HCT116 (cell line): Measurements from ENCODE around the gene PLA2G7.

Source experiments
- CEBPB ChIP-seq: IDR thresholded peaks from 2 replicates; pipeline ENCODE4 v1.6.1; 2012; ENCODE audit warnings: low read depth
- CTCF ChIP-seq, 3 experiments: fragments of 200-600 bp in 1 of 3; sonication (generic) in 1 of 3; IDR thresholded peaks in 2 of 3; conservative IDR thresholded peaks in 1 of 3; 2 replicates each; pipeline ENCODE4 v1.5.1; 2012 to 2017; ENCODE audit warnings: low read depth in 2 of 3, low read length in 2 of 3, antibody characterized with exemption in 1 of 3, borderline replicate concordance in 1 of 3, control low read depth in 1 of 3, mild to moderate bottlenecking in 1 of 3, mixed read lengths in 1 of 3, mixed run types in 1 of 3, moderate library complexity in 1 of 3; ENCODE audit not compliant: insufficient read depth in 1 of 3
- EZH2 ChIP-seq: fragments of 200-600 bp; sonication (generic); IDR thresholded peaks from 2 replicates; pipeline ENCODE4 v1.6.1; 2017; ENCODE audit warnings: antibody characterized with exemption, mixed run types
- POLR2A ChIP-seq: IDR thresholded peaks from 2 replicates; pipeline ENCODE4 v1.7.0; 2011; ENCODE audit warnings: borderline replicate concordance; ENCODE audit not compliant: insufficient read depth, insufficient read length; ENCODE audit errors: extremely low read depth
- TCF7L2 ChIP-seq: IDR thresholded peaks from 2 replicates; pipeline ENCODE4 v1.7.0; 2011; ENCODE audit warnings: borderline replicate concordance, inconsistent platforms; ENCODE audit not compliant: insufficient read depth, insufficient read length; ENCODE audit errors: extremely low read depth
- TF ChIP-seq, protein P1 (sequence below): IDR thresholded peaks from 2 replicates; pipeline ENCODE4 v1.6.1; 2011; ENCODE audit warnings: mild to moderate bottlenecking, low read length, moderate library complexity; ENCODE audit not compliant: insufficient replicate concordance; ENCODE audit errors: extremely low read depth
- TF ChIP-seq, protein P2 (sequence below): IDR thresholded peaks from 2 replicates; pipeline ENCODE4 v1.6.1; 2012; ENCODE audit warnings: low read depth
- TF ChIP-seq, protein P3 (sequence below): IDR thresholded peaks from 2 replicates; pipeline ENCODE4 v1.6.1; 2012

DNA sequence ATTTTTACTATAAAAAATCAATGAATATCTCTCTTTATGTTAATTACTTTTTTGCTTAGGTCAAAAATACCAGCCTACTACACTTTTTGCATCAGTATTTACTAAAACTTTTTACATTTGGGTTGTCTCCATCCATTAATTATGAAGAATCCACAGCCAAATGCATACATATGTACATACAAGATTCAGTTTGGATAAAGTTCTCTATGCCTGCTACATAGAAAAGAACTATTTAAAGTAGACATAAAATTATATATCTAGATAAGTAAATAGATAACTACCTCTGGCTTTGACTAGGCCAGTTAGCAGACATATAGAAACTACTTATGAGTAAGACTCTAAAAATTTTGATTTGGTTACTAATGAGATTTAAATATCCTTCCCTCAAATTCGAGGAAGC lies 35.2 kb downstream of the PLA2G7 start:
- TF ChIP-seq CTCF (IDR thresholded peaks at IDR 0.05 in 2 of 3, conservative IDR thresholded peaks at IDR 0.05 in 1 of 3; ENCODE audit: borderline replicate concordance in 1 of 3, insufficient read depth in 1 of 3, low read depth in 2 of 3, low read length in 2 of 3) = no peak
- no peak for TF ChIP-seq POLR2A
- TF ChIP-seq, protein P1, sequence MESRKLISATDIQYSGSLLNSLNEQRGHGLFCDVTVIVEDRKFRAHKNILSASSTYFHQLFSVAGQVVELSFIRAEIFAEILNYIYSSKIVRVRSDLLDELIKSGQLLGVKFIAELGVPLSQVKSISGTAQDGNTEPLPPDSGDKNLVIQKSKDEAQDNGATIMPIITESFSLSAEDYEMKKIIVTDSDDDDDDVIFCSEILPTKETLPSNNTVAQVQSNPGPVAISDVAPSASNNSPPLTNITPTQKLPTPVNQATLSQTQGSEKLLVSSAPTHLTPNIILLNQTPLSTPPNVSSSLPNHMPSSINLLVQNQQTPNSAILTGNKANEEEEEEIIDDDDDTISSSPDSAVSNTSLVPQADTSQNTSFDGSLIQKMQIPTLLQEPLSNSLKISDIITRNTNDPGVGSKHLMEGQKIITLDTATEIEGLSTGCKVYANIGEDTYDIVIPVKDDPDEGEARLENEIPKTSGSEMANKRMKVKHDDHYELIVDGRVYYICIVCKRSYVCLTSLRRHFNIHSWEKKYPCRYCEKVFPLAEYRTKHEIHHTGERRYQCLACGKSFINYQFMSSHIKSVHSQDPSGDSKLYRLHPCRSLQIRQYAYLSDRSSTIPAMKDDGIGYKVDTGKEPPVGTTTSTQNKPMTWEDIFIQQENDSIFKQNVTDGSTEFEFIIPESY = no peak
- no peak for TF ChIP-seq CEBPB
- TF ChIP-seq, protein P2, sequence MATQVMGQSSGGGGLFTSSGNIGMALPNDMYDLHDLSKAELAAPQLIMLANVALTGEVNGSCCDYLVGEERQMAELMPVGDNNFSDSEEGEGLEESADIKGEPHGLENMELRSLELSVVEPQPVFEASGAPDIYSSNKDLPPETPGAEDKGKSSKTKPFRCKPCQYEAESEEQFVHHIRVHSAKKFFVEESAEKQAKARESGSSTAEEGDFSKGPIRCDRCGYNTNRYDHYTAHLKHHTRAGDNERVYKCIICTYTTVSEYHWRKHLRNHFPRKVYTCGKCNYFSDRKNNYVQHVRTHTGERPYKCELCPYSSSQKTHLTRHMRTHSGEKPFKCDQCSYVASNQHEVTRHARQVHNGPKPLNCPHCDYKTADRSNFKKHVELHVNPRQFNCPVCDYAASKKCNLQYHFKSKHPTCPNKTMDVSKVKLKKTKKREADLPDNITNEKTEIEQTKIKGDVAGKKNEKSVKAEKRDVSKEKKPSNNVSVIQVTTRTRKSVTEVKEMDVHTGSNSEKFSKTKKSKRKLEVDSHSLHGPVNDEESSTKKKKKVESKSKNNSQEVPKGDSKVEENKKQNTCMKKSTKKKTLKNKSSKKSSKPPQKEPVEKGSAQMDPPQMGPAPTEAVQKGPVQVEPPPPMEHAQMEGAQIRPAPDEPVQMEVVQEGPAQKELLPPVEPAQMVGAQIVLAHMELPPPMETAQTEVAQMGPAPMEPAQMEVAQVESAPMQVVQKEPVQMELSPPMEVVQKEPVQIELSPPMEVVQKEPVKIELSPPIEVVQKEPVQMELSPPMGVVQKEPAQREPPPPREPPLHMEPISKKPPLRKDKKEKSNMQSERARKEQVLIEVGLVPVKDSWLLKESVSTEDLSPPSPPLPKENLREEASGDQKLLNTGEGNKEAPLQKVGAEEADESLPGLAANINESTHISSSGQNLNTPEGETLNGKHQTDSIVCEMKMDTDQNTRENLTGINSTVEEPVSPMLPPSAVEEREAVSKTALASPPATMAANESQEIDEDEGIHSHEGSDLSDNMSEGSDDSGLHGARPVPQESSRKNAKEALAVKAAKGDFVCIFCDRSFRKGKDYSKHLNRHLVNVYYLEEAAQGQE = no peak
- TF ChIP-seq EZH2 = no peak
- TF ChIP-seq TCF7L2 = no peak
- TF ChIP-seq, protein P3, sequence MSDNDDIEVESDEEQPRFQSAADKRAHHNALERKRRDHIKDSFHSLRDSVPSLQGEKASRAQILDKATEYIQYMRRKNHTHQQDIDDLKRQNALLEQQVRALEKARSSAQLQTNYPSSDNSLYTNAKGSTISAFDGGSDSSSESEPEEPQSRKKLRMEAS = no peak
